ENCODE data around the gene EHD4.

GRCh38 chr15:41948490-41948889 is 23.9 kb downstream of the EHD4 start:
- TF ChIP-seq, protein P1, sequence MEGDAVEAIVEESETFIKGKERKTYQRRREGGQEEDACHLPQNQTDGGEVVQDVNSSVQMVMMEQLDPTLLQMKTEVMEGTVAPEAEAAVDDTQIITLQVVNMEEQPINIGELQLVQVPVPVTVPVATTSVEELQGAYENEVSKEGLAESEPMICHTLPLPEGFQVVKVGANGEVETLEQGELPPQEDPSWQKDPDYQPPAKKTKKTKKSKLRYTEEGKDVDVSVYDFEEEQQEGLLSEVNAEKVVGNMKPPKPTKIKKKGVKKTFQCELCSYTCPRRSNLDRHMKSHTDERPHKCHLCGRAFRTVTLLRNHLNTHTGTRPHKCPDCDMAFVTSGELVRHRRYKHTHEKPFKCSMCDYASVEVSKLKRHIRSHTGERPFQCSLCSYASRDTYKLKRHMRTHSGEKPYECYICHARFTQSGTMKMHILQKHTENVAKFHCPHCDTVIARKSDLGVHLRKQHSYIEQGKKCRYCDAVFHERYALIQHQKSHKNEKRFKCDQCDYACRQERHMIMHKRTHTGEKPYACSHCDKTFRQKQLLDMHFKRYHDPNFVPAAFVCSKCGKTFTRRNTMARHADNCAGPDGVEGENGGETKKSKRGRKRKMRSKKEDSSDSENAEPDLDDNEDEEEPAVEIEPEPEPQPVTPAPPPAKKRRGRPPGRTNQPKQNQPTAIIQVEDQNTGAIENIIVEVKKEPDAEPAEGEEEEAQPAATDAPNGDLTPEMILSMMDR (IDR thresholded peaks at IDR 0.05; ENCODE audit: low read length): no peak
- TF ChIP-seq EZH2phosphoT487 (IDR thresholded peaks at IDR 0.05; ENCODE audit: low read length): no peak

All from MM.1S (cell line).